ENCODE data around the gene RRAS2.
A peak's percentile ranks its signal among the peaks of the same experiment; 100 is the strongest.
"Not testable (repeated sequence)": the region's sequence is repeated elsewhere in the genome, so short reads cannot be mapped to it uniquely, and the experiment has no call there.

The RRAS2 gene

GRCh38 chr11:14358729-14359439, at the start of gene RRAS2:
Gene RRAS2 (minus strand): TSS chr11:14359183. CDS start chr11:14358870, 313 bp downstream.
- peak; percentile 85 for DNase-seq (ENCODE audit: low read depth)
- TF ChIP-seq CTCF (IDR thresholded peaks at IDR 0.05; ENCODE audit: insufficient read depth, low read depth, low read length, missing control alignments) = no peak
- peak within 1 kb of the TSS; percentile 81 for H3K4me3 ChIP-seq (ENCODE audit: low read length)

- TF ChIP-seq CTCF (IDR thresholded peaks at IDR 0.05; ENCODE audit: insufficient read depth, low read depth, low read length, missing control alignments) = no peak
- DNase-seq (ENCODE audit: low read depth) = no peak
- no peak overlapping the region for H3K4me3 ChIP-seq (ENCODE audit: low read length)
Measured at GRCh38 chr11:14408612-14409011, 49.6 kb upstream of the RRAS2 start.

- DNase-seq (ENCODE audit: low read depth) = peak; percentile 85
Measured at GRCh38 chr11:14406116-14406515, 47.1 kb upstream of the RRAS2 start.

GRCh38 chr11:14403528-14403927, 44.5 kb upstream of the RRAS2 start:
- DNase-seq (ENCODE audit: low read depth); H3K4me3 ChIP-seq (ENCODE audit: low read length): not testable (repeated sequence)

More at GRCh38 chr11:14406116-14406515, 47.1 kb upstream of the RRAS2 start:
- not testable (repeated sequence) for H3K4me3 ChIP-seq (ENCODE audit: low read length)

- TF ChIP-seq CTCF (IDR thresholded peaks at IDR 0.05; ENCODE audit: insufficient read depth, low read depth, low read length, missing control alignments) = no peak
- no peak overlapping the region for H3K4me3 ChIP-seq (ENCODE audit: low read length)
- no peak for DNase-seq (ENCODE audit: low read depth)
Measured at GRCh38 chr11:14399087-14399486, 40.1 kb upstream of the RRAS2 start.

- H3K4me3 ChIP-seq (ENCODE audit: low read length) = no peak overlapping the region
- no peak for TF ChIP-seq CTCF (IDR thresholded peaks at IDR 0.05; ENCODE audit: insufficient read depth, low read depth, low read length, missing control alignments)
- no peak for DNase-seq (ENCODE audit: low read depth)
Measured at GRCh38 chr11:14396273-14396672, 37.3 kb upstream of the RRAS2 start.

GRCh38 chr11:14393889-14394288, 34.9 kb upstream of the RRAS2 start:
- no peak overlapping the region for H3K4me3 ChIP-seq (ENCODE audit: low read length)
- no peak for DNase-seq (ENCODE audit: low read depth)
- no peak for TF ChIP-seq CTCF (IDR thresholded peaks at IDR 0.05; ENCODE audit: insufficient read depth, low read depth, low read length, missing control alignments)

- H3K4me3 ChIP-seq (ENCODE audit: low read length) = no peak overlapping the region
- DNase-seq (ENCODE audit: low read depth) = no peak
Measured at GRCh38 chr11:14393129-14393528, 34.1 kb upstream of the RRAS2 start.

More at GRCh38 chr11:14393129-14393528, 34.1 kb upstream of the RRAS2 start:
- no peak for TF ChIP-seq CTCF (IDR thresholded peaks at IDR 0.05; ENCODE audit: insufficient read depth, low read depth, low read length, missing control alignments)
